HFFc6 (cell line): Measurements from ENCODE around the gene CLEC16A. TPM values are rescaled to one million over a fixed set of nuclear protein-coding genes. Genes with fewer than 3 reads are reported as not detected.

Experiments
- DNase-seq: peaks from one replicate; pipeline ENCODE4 v3.0.0-alpha.2; 2018
- H3K27ac Mint-ChIP-seq: 2 replicates; pipeline ENCODE4 v1.8.0; 2020; ENCODE audit warnings: mild to moderate bottlenecking, mixed read lengths
- H3K27me3 Mint-ChIP-seq: 2 replicates; pipeline ENCODE4 v1.8.0; 2021; ENCODE audit warnings: mild to moderate bottlenecking, moderate library complexity, mixed read lengths; ENCODE audit not compliant: insufficient read depth
- H3K36me3 Mint-ChIP-seq: 2 replicates; pipeline ENCODE4 v1.8.0; 2021; ENCODE audit warnings: low read depth, mixed read lengths
- H3K4me1 Mint-ChIP-seq: 2 replicates; pipeline ENCODE4 v1.8.0; 2020; ENCODE audit warnings: low read depth, mixed read lengths
- H3K4me3 Mint-ChIP-seq: 2 replicates; pipeline ENCODE4 v1.8.0; 2020; ENCODE audit warnings: mild to moderate bottlenecking, moderate library complexity, mixed read lengths
- H3K9me3 Mint-ChIP-seq: 2 replicates; pipeline ENCODE4 v1.8.0; 2020; ENCODE audit warnings: mild to moderate bottlenecking, mixed read lengths
- CTCF ChIP-seq: fragments of 200-600 bp; sonication (generic); IDR thresholded peaks from 2 replicates; pipeline ENCODE4 v1.5.0; 2021; ENCODE audit warnings: antibody characterized with exemption, mild to moderate bottlenecking
- total RNA-seq, 6 experiments: library from RNA; stranded (reverse); fragmentation: NEBNext Ultra II Directional; extraction: Animal tissue kit (Norgen Biotek cat#: 25700); gene quantifications; 2 replicates in 1 of 6; 3 replicates in 5 of 6; pipeline ENCODE4 v1.2.3, GENCODE V29; 2021

The CLEC16A gene
- total RNA-seq, 6 experiments from 2014 or later: 19.4 to 23.2 (median 21.2) TPM

DNA sequence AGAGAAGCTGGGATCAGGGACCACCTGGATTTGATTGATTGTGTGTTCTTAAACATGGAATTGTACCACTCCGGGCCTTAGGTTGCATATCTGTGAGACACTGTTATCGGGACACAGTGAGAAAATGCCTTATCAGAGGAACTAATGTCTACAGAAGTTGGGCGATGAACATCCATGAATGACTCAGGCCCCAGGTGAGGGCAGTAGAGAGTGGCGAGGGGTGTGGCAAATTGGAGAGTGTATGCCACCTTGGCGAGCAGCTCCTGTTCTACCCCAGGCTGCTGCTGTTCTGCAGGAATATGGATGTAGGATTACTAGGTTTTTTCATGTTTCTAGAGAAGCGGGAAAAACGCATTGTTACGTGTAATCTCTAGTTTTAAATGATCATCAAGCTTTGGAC lies 38.8 kb downstream of the CLEC16A start:
- Mint-ChIP-seq H3K4me3 (no peak overlapping the region), H3K4me1 (peaks cover 34% of the 10 kb centered on the region), H3K9me3 (no peaks in the 10 kb centered on the region), H3K27ac (no peak overlapping the region), H3K27me3 (no peaks in the 10 kb centered on the region; the same call in 1 of the 2 replicates), H3K36me3 (0 out of 2 replicates have a peak, but pooled peaks cover 4% of the 10 kb centered on the region)
- no peak for TF ChIP-seq CTCF
- DNase-seq: no peak

DNA sequence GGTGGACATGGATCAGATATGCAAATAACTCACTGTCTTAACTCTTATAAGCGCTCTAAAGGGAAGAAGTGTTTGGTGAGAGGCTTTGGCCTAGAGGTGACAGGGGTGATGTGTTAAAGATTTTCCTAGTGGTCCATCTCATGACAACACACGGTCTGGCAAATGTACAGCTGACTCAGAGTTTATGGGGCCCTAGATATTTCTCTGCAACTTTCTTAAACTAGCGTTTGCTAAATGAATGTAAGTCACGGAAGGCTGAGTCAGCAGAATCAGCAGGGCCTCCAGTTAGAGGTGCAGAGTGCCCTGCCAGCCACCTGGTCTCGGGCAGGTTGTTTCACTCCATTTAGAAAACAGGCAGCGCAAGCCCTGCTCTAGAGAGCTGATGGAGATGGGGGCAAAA lies 40.1 kb downstream of the CLEC16A start:
- no peak for TF ChIP-seq CTCF
- no peaks in the 10 kb centered on the region; the same call in none of the 2 replicates for H3K27me3 Mint-ChIP-seq
- H3K36me3 Mint-ChIP-seq: 0 out of 2 replicates have a peak, but pooled peaks cover 4% of the 10 kb centered on the region
- peak overlapping the region; percentile 40 for H3K27ac Mint-ChIP-seq
- peaks cover 30% of the 10 kb centered on the region for H3K4me1 Mint-ChIP-seq
- DNase-seq: peak; percentile 68
- H3K4me3 Mint-ChIP-seq: no peak overlapping the region
- no peaks in the 10 kb centered on the region for H3K9me3 Mint-ChIP-seq

DNA sequence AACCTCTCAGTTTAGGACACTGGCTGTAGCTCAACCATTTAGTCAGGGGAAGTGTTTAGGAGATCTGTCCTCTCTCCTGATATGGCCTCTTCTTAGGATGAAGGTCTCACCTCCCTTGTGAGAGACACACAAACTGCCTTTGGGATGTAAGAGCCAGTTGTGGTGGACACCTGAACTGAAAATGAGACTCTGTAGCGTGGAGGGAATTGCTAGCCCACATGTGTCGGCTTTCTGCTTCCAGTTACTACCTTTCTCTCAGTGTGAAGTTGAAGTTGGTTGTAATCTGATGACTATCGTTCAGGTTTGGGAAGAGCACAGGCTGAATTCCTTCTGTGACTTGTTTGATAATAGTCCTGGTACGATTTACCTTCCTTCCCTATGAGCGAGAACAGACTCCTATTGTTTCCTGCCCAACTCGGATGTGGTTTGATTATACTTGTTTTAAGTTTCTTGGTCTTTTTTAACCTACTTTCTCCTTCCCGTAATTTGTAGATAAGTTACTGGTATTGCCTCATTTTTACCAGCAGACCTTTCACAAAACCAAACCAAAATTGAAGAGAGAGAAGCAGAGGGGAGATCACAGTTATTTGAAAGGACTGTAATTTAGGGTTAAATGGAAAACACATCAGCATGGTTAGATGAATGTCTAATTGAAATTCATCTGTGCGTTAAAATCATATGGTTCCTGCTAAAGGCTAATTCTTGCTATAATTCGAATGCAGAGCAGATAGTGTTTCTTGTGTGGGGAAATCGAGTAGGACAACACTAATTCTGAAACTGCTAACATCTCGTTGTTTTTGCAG lies 43.2 kb downstream of the CLEC16A start:
- H3K27ac Mint-ChIP-seq: no peak overlapping the region
- peaks cover 13% of the 10 kb centered on the region; the same call in 1 of the 2 replicates for H3K36me3 Mint-ChIP-seq
- no peak for DNase-seq
- no peak for TF ChIP-seq CTCF
- no peaks in the 10 kb centered on the region for H3K9me3 Mint-ChIP-seq
- H3K4me3 Mint-ChIP-seq: no peak overlapping the region
- peaks cover 39% of the 10 kb centered on the region for H3K4me1 Mint-ChIP-seq
- no peaks in the 10 kb centered on the region; the same call in none of the 2 replicates for H3K27me3 Mint-ChIP-seq

GRCh38 chr16:10988164-10988803 lies 43.9 kb downstream of the CLEC16A start:
- DNase-seq: no peak
- Mint-ChIP-seq H3K4me1 (peaks cover 46% of the 10 kb centered on the region), H3K36me3 (peaks cover 9% of the 10 kb centered on the region; the same call in 1 of the 2 replicates), H3K9me3 (no peaks in the 10 kb centered on the region), H3K27ac (no peak overlapping the region), H3K4me3 (no peak overlapping the region), H3K27me3 (no peaks in the 10 kb centered on the region; the same call in none of the 2 replicates)
- peak; percentile 57 for TF ChIP-seq CTCF

DNA sequence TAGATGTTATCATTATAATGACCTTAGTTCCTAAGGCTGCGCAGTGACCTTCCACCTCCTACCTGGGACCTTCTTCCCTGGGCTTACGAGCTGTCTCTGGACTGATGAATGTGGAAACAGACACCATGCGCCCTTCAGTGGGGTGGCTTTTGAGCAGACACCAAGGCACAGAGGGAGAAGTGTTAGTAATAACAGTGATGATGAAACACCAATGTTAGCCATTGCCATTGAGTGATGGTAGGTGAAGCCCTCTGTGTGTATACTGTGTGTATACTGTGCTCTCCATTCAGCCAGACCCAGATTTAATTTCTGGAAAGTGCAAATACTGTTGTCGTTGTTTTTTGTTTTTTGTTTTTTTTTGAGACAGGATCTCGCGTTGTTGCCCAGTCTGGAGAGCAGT lies 44.5 kb downstream of the CLEC16A start:
- H3K27me3 Mint-ChIP-seq: no peaks in the 10 kb centered on the region; the same call in none of the 2 replicates
- H3K36me3 Mint-ChIP-seq: peaks cover 9% of the 10 kb centered on the region
- H3K9me3 Mint-ChIP-seq: no peaks in the 10 kb centered on the region
- peaks cover 48% of the 10 kb centered on the region for H3K4me1 Mint-ChIP-seq
- no peak overlapping the region for H3K4me3 Mint-ChIP-seq
- TF ChIP-seq CTCF: peak; percentile 10; the same call in 1 of the 2 replicates
- DNase-seq: no peak
- no peak overlapping the region for H3K27ac Mint-ChIP-seq
